ENCODE results near the gene GALNT9.

The GALNT9 gene

DNA sequence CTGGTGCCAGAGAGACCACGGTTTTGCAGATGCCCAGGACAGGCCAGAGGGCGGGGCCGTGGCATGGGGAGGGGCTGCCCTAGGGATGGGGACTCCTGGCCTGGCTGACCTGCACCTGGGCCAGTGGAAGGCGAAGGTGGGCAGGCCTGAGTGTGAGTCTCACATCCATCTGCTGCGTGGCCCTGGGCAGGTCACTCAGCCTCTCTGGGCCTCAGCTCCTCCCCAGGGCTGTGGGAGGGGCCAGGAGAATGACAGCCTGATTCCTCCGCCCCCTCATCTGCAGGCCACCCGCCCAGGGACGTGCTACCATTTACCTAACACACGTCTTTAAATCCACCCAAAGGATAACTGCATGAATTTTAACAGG lies 90.9 kb downstream of the GALNT9 start:
- Histone ChIP-seq H3K36me3 (ENCODE audit: insufficient read depth, low read length) (no peaks in the 10 kb centered on the region), H3K4me1 (ENCODE audit: insufficient read depth, low read length) (no peaks in the 10 kb centered on the region), H3K4me2 (ENCODE audit: insufficient read depth, low read length) (no peak overlapping the region), H4K20me1 (ENCODE audit: insufficient read depth, low read length) (peaks cover 4% of the 10 kb centered on the region; the same call in 1 of the 2 replicates), H3K9ac (ENCODE audit: low read depth, low read length) (no peak overlapping the region), H3K4me3 (ENCODE audit: low read depth in 1 of 2, low read length in 2 of 2) (no peak overlapping the region), H3K27me3 (ENCODE audit: insufficient read depth, low read length, poor library complexity) (no peaks in the 10 kb centered on the region), H3K9me3 (ENCODE audit: insufficient read depth, low read length, severe bottlenecking) (no peaks in the 10 kb centered on the region), H3K27ac (ENCODE audit: low read length) (no peak overlapping the region), H3K79me2 (ENCODE audit: insufficient read depth, low read length) (no peaks in the 10 kb centered on the region), H2AFZ (ENCODE audit: low read depth, low read length) (no peak overlapping the region)
- TF ChIP-seq, protein P1, sequence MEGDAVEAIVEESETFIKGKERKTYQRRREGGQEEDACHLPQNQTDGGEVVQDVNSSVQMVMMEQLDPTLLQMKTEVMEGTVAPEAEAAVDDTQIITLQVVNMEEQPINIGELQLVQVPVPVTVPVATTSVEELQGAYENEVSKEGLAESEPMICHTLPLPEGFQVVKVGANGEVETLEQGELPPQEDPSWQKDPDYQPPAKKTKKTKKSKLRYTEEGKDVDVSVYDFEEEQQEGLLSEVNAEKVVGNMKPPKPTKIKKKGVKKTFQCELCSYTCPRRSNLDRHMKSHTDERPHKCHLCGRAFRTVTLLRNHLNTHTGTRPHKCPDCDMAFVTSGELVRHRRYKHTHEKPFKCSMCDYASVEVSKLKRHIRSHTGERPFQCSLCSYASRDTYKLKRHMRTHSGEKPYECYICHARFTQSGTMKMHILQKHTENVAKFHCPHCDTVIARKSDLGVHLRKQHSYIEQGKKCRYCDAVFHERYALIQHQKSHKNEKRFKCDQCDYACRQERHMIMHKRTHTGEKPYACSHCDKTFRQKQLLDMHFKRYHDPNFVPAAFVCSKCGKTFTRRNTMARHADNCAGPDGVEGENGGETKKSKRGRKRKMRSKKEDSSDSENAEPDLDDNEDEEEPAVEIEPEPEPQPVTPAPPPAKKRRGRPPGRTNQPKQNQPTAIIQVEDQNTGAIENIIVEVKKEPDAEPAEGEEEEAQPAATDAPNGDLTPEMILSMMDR (IDR thresholded peaks at IDR 0.05; ENCODE audit: borderline replicate concordance, extremely low read depth, low read length, poor library complexity, severe bottlenecking) = no peak
- no peak for TF ChIP-seq EZH2 (IDR thresholded peaks at IDR 0.05; ENCODE audit: borderline replicate concordance, low read depth, low read length, severe bottlenecking)
- DNase-seq (no peak), ATAC-seq (ENCODE audit: insufficient read depth, low read depth) (peak; percentile 53; the same call in 2 of the 3 replicates)

GRCh38 chr12:132237772-132238487 lies 91.5 kb downstream of the GALNT9 start:
- TF ChIP-seq EZH2 (IDR thresholded peaks at IDR 0.05; ENCODE audit: borderline replicate concordance, low read depth, low read length, severe bottlenecking) = no peak
- TF ChIP-seq, protein P1 (IDR thresholded peaks at IDR 0.05; ENCODE audit: borderline replicate concordance, extremely low read depth, low read length, poor library complexity, severe bottlenecking) = no peak
- H3K27ac ChIP-seq (ENCODE audit: low read length) = no peak overlapping the region

GRCh38 chr12:132236930-132237771 lies 92.2 kb downstream of the GALNT9 start:
- DNase-seq = no peak
- no peak overlapping the region for H3K27ac ChIP-seq (ENCODE audit: low read length)
- H3K27me3 ChIP-seq (ENCODE audit: insufficient read depth, low read length, poor library complexity) = no peaks in the 10 kb centered on the region
- no peaks in the 10 kb centered on the region for H3K36me3 ChIP-seq (ENCODE audit: insufficient read depth, low read length)
- no peak overlapping the region for H3K4me3 ChIP-seq (ENCODE audit: low read depth in 1 of 2, low read length in 2 of 2)
- no peak for TF ChIP-seq EZH2 (IDR thresholded peaks at IDR 0.05; ENCODE audit: borderline replicate concordance, low read depth, low read length, severe bottlenecking)
- TF ChIP-seq, protein P1 (IDR thresholded peaks at IDR 0.05; ENCODE audit: borderline replicate concordance, extremely low read depth, low read length, poor library complexity, severe bottlenecking) = no peak
- no peak overlapping the region for H3K9ac ChIP-seq (ENCODE audit: low read depth, low read length)
- H3K4me1 ChIP-seq (ENCODE audit: insufficient read depth, low read length) = no peaks in the 10 kb centered on the region
- H3K79me2 ChIP-seq (ENCODE audit: insufficient read depth, low read length) = no peaks in the 10 kb centered on the region
- H3K9me3 ChIP-seq (ENCODE audit: insufficient read depth, low read length, severe bottlenecking) = no peaks in the 10 kb centered on the region
- no peak overlapping the region for H2AFZ ChIP-seq (ENCODE audit: low read depth, low read length)
- H3K4me2 ChIP-seq (ENCODE audit: insufficient read depth, low read length) = no peak overlapping the region
- peaks cover 4% of the 10 kb centered on the region; the same call in 1 of the 2 replicates for H4K20me1 ChIP-seq (ENCODE audit: insufficient read depth, low read length)
- no peak for ATAC-seq (ENCODE audit: insufficient read depth, low read depth)

More at GRCh38 chr12:132237772-132238487, 91.5 kb downstream of the GALNT9 start:
- Histone ChIP-seq H3K79me2 (ENCODE audit: insufficient read depth, low read length) (no peaks in the 10 kb centered on the region), H3K4me1 (ENCODE audit: insufficient read depth, low read length) (no peaks in the 10 kb centered on the region), H3K9ac (ENCODE audit: low read depth, low read length) (no peak overlapping the region), H3K36me3 (ENCODE audit: insufficient read depth, low read length) (no peaks in the 10 kb centered on the region), H3K27me3 (ENCODE audit: insufficient read depth, low read length, poor library complexity) (no peaks in the 10 kb centered on the region), H3K9me3 (ENCODE audit: insufficient read depth, low read length, severe bottlenecking) (no peaks in the 10 kb centered on the region), H2AFZ (ENCODE audit: low read depth, low read length) (no peak overlapping the region), H3K4me3 (ENCODE audit: low read depth in 1 of 2, low read length in 2 of 2) (no peak overlapping the region), H4K20me1 (ENCODE audit: insufficient read depth, low read length) (peaks cover 4% of the 10 kb centered on the region; the same call in 1 of the 2 replicates), H3K4me2 (ENCODE audit: insufficient read depth, low read length) (no peak overlapping the region)
- DNase-seq (no peak), ATAC-seq (ENCODE audit: insufficient read depth, low read depth) (no peak)

Measured in DND-41 (cell line).